HG03139 (cell line): ENCODE results near the gene CAMKK2.
A peak's percentile ranks its signal among the peaks of the same experiment; 100 is the strongest.
"Not testable (repeated sequence)": the region's sequence is repeated elsewhere in the genome, so short reads cannot be mapped to it uniquely, and the experiment has no call there.

ENCODE experiments used
- ATAC-seq: cut with Tn5 transposase; IDR thresholded peaks from one replicate; pipeline ENCODE4 v1.9.1; 2021; ENCODE audit not compliant: unreplicated experiment

Gene CAMKK2

DNA sequence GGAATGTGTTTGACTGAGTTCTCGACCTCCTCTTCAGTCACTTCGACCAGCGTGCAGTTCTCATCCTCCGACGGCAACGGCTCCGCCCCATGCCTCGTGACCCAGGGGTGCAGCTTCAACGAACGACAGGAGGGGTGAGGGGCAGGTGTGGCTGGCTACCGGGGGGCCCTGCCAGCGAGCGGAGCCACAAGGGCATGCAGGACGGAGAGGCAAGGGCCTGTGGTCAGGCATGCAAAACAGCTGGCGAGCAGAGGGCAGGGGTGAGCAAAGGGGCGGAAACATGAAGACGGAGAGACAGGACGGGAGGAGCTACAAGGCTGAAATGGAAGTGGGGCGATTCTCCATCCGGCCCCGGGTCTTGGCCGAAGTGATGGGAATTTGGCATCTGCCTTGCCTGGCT, 47.9 kb downstream of the CAMKK2 start:
- peak; percentile 53 for ATAC-seq

DNA sequence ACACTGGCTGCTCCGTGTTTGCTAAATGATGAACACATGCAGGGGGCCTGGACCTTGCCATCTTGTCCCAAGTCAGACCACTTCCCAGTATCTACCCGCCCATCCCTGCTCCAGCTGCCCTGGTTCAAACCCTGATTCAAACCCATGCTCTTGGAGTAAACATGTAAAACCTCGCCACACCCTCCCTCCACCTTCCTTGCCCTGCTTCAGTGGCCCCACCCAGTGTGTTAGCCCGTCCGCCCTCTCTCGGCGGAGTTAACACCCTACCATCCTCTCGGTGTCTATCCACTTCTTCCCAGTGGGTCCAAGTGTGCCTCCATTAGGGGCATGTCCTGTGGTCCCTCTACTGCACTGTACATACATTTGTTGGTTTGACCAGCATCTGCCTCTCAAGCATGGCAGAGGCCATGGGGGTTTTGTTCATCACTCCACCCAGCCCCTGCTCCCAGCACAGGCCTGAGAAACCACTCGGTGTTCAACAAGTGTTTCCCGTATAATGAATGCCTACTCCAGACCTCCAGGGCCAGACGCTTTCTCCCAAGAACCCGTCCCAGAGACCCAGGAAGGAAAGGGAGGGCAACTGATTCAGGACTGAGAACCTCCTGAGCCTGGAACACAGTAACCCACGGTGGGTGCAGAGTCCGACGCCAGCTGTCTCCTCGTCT, 49.5 kb downstream of the CAMKK2 start:
- ATAC-seq = no peak

DNA sequence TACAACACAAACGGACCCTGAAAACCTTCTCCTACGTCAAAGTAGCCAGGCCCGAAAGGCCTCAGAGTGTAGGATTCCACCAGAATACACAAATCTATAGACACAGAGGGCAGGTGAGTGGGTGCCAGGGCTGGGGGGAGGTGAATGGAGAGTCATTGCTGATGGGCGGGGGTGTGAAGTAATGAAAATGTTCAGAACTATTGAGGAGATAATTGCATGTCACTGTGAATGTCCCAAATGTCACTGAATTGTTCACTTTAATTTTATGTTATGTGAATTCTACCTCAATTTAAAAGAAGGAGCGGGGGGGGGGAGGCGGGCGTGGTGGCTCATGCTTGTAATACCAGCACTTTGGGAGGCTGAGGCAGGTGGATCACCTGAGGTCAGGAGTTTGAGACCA, 50.6 kb downstream of the CAMKK2 start:
- ATAC-seq = no peak

DNA sequence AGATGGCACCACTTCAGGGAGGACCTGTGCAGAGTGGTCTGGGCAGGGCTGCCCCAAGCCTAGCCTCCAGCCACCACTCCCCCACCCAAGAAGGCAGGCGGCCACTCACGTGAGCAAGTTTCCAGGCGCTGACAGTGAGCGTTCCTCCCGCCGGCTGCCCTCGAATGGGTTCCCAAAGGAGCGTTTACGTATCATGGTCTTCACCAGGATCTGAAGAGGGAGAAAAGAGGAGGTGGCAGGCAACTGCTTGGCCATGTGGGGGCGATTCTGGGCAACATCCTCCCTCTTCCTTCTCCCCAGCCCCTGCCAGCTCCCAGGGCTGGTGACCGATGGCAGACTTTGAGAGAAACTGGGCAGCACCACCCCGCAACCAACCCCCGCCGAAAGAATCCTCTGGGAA, 51.5 kb downstream of the CAMKK2 start:
- ATAC-seq = no peak

DNA sequence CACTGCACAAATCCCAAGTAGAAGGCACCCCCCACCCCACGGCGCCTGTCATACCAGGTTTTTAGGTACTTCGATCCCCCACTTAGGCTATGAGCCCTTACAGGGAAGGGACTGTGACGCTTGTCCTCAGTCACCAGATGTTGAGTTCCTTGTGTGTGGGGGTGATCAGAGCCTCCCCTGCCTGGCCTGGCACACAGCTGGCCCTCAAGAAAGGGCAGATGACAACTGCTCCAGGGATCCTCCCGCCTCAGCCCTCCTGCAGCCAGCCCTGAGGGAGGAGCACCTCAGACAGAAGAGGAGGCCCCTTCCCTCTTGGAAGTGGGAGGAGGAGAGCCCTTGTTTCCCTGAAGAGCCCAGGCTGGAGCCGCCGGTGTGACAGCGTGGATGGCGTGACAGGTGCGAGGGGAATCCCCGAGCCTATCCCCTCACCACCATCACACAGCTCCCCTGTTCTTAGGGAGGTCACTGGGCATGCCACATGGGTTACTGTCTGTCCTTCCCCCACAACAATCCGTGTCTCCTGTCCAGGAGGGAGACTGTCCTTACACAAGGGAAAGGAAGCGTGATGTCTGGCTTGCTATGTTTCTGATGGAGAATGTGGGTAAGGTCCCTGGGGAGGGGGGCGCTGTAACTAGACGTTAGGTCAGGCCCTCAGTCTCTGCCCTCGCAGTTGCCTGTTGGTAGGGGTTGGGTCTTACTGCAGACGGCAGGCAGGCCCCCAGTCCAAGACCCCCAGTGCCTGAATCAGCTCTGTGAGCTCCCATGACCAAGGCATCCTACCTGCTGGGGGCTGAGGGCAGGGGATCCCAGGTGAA, 55.1 kb downstream of the CAMKK2 start:
- no peak for ATAC-seq

DNA sequence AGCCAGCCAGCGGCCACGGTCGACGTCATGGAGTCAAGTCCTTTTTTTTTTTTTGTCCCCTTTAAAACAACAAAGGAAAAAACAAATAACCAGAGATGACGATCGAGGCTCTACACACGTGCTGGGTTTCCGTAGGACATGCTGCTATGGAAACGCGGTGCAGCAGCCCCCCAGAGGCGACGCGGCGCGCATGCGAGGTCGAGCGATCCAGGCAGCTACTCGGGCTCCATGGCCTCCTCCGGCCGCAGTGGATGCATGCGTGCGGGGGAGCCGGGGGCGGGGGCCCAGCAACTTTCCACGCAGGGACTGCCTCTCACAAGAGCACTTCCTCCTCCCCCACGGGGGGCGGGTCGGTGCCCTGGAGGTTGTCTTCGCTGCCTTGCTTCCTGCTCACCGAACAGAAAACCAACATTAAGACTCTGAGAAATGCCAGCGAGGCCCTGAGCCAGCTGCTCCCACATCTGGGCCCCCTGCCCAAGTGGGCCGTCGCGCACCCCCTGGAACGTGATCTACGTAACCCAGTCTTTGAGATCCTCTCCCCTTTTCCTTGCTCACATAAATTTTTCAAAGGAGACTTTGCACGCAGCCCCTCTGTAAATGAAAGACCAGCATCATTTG, 55.9 kb downstream of the CAMKK2 start:
- no peak for ATAC-seq

DNA sequence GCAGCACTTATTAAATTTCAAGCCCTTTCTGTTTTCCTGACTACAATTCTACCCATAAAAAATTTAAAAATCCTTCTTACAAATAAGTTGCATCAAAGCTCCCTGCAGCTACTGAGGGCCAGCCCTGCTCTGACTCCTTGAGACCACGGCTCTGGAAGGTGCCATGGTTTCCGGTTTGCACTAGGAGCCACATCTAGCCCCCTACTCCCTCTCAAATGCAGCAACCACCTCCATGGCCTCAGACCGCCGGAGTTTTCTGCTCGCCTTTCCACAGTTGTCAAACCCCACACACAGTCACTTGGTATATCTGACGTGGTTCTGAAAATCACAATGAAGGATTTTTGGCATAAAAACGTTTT, 56.5 kb downstream of the CAMKK2 start:
- ATAC-seq = no peak

DNA sequence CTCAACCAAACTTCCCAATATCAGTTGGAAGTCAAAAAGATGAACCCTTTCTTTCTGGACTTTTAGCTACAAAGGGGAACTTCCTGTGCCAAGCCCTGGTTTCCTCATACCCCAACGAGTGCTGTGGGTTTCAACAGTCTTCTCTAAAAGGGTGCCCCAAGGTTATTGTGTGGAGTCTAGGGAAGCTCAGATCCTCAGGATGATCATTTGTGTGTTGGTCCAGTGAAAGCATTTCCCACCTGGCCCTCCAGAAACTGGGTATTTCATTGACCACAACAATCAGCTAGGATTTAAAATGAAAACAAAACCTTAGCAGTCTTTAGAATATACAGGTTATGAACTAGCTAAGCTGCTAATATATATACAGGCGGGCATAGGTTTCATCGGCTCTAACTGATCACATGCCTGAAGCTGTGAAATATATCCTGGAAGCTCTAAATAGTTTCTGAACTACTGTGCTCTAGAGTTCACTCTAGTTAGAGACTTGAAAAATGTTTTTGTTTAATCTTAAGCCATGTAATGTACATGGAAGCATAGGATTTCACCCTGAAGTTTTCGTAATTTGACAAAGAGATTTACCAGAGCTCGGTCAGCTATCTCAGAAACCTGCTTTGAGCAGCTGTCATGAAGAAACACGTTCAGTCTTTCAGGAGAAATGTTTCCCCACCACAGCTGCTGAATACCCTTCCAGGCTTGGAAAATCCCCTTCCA, 57.0 kb downstream of the CAMKK2 start:
- no peak for ATAC-seq

DNA sequence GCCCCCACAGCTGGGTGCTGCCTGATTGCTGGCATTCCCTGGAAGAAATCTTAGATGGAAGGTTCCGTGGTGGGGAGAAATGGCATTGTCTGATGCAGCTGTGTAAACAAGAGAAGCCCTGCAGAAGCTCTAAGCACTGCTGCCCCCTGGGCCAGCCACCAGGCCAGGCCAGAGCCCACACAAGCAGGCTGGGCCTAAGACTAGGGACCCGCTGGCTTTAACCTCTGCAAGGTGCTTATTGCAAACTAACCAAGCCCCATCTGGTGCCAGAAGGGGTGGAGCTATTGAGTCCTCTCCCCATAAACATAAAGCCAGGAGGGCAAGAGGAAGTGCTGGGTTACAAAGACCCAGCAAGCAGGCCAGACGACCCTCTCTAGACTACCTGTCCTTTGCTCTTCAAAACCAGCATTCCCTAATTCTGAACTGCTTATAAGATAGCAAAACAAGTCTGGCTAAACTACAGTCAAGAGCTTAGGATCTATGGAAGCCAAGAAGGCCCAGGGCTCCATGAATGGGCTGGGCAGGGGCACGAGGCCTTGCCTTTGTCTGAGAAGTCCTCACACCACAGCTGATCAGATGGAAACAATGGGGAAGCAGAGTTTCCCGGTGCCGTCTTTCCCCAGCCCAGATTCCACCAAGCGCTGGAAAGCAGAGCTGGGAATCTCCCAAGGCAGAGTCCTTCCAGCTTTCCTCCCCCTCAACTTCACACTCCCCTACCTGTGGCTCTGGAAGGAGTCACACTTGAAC, 57.7 kb downstream of the CAMKK2 start:
- no peak for ATAC-seq

DNA sequence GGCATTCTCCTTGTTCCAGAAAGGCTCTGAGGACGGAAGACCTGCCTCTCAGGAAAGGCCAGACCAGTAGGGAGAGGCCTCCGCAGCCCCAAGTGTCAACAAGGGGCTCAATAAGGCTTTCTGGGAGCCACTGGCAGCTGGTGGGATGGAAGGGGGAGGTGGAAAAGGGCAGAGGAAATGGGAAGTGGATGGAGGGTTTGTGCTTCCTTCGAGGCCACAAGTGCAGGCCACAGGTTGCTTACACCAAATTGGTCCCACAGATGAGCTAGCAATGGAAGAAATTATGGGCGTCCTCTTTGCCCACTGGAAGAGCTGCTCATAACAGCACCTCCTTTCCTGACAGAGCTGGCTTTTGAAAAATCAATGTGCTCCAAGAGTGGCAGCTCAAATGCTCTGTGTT, 58.4 kb downstream of the CAMKK2 start:
- no peak for ATAC-seq

DNA sequence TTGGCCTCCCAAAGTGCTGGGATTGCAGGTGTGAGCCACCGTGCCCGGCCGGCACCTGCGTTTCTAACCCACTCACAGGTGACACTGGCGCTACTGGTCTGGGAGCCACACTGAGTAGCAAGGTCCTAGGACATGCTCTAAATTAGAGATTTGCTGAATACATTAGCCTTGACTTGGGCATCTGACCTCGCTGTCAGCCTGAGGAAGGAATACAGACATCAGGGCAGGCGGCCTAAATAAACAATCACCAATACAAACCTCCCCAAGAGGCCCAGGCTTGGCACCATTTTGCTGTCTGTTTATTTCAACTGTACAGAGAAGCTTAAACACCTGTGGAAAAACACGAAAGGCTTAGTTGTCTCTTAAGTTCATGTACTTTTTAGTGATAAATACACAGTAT, 59.1 kb downstream of the CAMKK2 start:
- no peak for ATAC-seq

DNA sequence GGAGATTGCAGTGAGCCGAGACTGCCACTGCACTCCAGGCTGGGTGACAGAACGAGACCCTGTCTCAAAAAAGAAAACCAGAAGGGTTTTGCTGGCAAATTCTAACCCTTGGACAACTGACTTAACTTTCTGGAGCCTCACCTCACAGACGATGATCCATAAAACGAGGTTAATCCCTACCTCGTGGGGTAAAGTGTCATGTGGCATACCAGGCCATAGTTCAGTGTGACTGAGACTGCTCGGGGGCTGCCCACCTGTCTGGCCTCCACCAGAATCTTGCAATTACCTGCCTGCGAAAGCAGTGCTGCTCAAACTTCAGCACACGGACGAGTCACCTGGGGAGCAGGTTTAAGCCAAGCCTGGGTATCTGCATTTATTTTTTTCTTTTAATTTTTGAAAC, 59.7 kb downstream of the CAMKK2 start:
- no peak for ATAC-seq

DNA sequence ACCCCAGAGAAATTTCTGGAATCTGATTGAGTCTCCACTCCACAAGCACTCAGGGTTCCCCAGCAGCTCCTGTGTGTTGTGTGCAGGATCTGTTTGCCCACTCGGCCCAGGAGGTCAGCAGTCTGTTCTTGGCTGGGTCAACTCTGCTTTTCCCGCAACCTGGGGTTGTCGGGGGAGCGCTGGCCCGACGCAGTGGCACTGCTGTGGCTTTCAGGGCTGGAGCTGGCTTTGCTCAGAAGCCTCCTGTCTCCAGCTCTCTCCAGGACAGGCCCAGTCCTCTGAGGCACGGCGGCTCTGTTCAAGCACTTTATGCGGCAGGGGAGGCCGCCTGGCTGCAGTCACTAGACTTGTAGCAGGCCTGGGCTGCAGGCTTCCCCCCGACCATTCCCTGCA, 62.9 kb downstream of the CAMKK2 start:
- ATAC-seq = no peak

DNA sequence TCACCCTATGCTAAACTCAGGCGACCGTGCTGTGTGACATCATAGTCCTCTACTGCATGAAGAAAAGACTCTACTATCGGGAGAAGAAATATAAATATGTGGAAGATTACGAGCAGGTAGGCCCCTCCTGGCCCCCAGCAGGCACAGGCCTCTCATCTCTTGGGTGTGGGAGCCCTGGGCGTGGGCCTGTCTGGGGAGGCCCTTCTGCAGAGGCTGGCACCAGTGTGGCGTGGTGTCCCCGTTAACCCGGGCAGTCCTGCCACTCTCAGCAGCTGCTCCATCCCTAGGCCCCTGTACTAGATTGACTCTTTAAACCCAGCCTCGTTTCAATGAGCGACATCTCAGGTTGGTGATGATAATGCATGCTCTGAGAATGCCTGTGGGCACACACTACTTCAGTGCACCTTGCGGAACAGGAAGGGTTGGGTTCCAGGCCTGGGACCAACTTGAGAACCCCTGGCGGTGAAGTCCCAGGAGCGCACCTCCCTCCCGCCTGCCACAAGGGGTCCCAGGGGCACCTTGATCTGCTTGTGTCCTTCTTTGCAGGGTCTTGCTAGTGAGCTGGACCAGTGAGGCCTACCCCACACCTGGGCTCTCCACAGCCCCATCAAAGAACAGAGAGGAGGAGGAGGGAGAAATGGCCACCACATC, 63.4 kb downstream of the CAMKK2 start:
- no peak for ATAC-seq

DNA sequence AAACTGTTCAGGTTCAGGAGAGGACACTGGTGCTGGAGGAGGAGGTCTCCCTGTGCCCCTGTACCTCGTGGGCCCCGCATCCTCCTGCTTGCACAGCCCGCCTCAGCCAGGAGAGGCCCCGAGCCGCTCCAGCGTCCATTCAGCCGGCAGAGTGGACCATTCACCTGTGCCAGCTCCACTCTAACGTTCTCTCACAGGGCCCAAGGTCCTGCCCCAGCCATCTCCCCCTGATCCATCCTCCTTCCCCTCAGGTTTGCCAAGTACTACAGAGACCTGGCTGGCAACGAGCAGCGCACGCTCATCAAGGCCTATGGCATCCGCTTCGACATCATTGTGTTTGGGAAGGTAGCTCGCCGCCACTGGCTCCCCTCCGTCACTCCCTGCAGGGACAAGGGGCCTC, 64.3 kb downstream of the CAMKK2 start:
- no peak for ATAC-seq

DNA sequence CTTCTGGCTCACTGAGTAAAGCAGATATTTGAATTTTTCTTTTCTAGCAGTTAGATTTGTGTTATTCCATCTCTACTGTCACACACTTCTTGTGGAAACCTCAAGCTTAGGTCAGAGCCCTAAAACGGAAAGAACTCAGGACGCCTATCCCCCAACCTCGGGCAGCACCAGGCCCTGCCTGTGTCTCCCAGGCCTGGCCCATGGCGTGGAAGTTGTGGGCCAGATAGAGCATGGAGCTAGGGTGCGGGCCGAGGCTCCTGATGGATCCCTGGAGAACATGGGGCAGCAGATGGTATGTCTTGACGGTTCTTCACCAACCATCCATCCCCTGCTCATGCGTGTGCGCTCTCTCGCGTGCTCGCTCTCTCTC, 66.0 kb downstream of the CAMKK2 start:
- ATAC-seq = no peak

DNA sequence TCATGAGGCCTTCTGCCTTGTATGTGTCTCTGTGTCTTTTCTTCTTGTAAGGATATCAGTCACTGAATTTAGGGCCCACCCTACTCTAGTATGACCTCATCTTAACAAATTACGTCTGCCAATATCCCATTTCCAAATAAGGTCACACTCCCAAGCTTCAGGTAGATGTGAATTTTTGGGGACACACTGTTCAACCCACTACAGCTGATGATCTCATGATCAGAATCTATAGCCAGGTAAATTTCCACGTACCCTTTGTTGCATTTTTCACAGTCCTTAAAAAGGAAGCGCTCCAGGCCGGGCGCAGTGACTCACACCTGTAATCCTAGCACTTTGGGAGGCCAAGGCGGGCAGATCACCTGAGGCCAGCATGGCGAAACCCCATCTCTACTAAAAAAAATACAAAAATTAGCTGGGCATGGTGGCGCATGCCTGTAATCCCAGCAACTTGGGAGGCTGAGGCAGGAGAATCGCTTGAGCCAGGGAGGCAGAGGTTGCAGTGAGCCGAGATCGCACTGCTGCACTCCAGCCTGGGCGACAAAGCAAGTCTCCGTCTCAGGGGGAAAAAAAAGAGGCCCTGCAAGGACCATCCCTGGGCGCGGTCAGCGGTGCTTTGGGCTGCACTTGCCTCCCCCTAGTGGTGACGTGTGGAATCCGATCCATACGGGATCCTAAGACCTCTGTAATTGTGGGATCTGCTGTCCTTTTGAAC, 66.5 kb downstream of the CAMKK2 start:
- ATAC-seq = not testable (repeated sequence)

DNA sequence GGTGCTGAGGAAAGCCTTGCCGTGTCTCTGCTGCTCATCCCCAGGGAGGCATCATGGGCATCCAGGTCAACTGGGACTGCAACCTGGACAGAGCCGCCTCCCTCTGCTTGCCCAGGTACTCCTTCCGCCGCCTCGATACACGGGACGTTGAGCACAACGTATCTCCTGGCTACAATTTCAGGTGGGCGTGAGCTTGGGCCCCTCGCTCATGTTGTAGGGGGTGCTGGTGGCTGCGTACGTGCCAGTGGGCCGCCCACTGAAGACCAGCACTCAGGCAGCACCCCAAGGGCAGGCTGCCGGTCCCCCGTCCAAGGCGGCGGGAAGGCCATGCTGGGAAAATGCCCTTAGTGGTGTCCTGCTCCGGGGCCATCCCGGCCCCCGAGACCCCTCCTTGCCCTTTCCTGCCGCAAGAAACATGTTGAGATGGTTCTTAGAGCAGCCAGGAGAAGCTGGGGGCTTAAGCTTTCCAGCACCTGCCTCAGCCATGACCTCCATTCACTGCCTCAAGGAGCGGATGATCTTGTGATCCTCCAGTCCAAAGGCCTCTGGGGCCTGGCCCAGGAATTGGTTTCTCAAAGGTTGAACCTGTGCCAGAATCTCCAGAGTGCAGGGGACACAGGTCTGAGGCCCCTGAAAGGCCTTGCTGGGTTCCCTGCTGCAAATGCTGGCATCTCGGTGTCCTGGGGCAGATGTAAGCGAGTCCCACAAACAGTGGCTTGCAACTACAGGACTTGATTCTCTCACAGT, 67.4 kb downstream of the CAMKK2 start:
- no peak for ATAC-seq

DNA sequence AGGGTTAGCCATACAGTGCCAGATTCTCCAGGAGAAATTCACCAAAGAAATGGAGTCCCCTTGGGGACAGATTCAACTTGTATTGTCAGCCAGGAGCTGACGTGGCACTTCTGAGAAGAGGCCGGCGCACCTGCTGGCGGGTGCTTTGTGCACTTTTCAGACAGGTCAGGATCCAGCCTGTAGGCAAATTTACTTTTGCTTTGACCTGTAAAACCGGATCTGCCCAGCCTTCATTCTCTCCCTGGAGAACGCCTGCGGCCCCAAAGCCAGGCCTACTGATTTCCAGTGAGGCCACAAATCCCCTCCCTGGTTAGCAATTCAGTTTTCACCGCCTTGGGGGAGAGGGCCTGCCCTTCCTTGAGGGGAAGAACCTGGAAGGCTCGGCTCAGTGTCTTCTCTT, 69.2 kb downstream of the CAMKK2 start:
- ATAC-seq = no peak
